GM13977 (cell line): Measurements from ENCODE around the gene TMED10.
A peak's percentile ranks its signal among the peaks of the same experiment; 100 is the strongest.

Experiments used
- DNase-seq: peaks from one replicate; pipeline ENCODE4 v3.0.0; 2012; ENCODE audit warnings: low spot score
- CTCF ChIP-seq: IDR thresholded peaks from 2 replicates; pipeline ENCODE4 v1.5.1; 2012; ENCODE audit warnings: mild to moderate bottlenecking, control low read depth; ENCODE audit not compliant: insufficient read depth; ENCODE audit errors: extremely low read depth, missing control alignments
- in situ Hi-C: fragments of 300-500 bp; cut with MboI; formaldehyde crosslinking; loops from one replicate; pipeline ENCODE4 v1.12.0; 2022; ENCODE audit warnings: low sequenced_read_pairs, low pct_unique_long_range_greater_than_20kb, mixed read lengths, inconsistent platforms; ENCODE audit not compliant: unreplicated experiment

Gene TMED10

GRCh38 chr14:75139185-75139584, 37.2 kb downstream of the TMED10 start:
- no peak for DNase-seq
- in situ Hi-C loops = loop anchor here (25.0 kb wide), 1 partner anchor 348 kb away; no protein-coding TSS in a partner anchor
- no peak for TF ChIP-seq CTCF

GRCh38 chr14:75138492-75138891, 37.9 kb downstream of the TMED10 start:
- no peak for DNase-seq
- in situ Hi-C loops = loop anchor here (25.0 kb wide), 1 partner anchor 349 kb away; no protein-coding TSS in a partner anchor

DNA sequence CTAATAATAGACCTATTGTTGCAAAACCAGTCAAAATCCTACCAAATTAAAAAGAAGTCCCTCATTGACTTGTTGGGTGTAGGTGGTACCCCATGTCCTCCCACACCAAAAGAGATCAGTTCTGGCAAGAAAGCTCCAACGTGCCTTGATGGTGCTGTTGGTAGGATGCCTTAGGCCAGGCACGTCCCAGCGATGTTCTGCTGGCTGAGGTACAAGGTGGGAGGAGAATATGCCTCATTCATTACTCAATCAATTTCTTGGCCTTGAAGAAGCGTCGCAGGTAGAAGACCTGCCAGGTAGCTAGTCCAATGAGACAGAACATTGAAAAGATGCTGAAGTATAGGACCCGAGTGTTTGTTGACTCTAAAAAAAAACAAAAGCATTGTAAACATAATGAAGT, 41.8 kb downstream of the TMED10 start:
- DNase-seq = no peak
- TF ChIP-seq CTCF = no peak
- in situ Hi-C loops = loop anchor here (5.0 to 25.0 kb wide), 2 partner anchors 168 to 353 kb away; no protein-coding TSS in a partner anchor

More at GRCh38 chr14:75138492-75138891, 37.9 kb downstream of the TMED10 start:
- TF ChIP-seq CTCF = no peak

DNA sequence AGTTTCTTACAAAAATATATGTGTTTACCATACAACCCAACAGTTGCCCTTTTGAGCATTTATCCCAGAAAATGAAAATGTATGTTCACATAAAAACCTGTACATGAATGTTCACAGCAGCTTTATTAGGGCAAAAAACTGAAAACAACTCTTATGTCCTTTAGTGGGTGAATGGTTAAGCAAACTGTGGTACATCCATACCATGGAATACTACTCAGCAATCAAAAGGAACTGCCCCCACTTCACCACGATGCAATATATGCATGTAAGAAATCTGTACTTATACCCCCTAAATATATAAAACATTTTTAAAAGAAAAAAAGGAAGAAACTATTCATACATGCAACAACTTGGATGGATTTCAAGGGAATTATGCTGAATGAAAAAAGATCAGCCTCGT, 42.8 kb downstream of the TMED10 start:
- in situ Hi-C loops = loop anchor here (5.0 to 25.0 kb wide), 2 partner anchors 169 to 354 kb away; no protein-coding TSS in a partner anchor
- DNase-seq = no peak
- TF ChIP-seq CTCF = no peak

DNA sequence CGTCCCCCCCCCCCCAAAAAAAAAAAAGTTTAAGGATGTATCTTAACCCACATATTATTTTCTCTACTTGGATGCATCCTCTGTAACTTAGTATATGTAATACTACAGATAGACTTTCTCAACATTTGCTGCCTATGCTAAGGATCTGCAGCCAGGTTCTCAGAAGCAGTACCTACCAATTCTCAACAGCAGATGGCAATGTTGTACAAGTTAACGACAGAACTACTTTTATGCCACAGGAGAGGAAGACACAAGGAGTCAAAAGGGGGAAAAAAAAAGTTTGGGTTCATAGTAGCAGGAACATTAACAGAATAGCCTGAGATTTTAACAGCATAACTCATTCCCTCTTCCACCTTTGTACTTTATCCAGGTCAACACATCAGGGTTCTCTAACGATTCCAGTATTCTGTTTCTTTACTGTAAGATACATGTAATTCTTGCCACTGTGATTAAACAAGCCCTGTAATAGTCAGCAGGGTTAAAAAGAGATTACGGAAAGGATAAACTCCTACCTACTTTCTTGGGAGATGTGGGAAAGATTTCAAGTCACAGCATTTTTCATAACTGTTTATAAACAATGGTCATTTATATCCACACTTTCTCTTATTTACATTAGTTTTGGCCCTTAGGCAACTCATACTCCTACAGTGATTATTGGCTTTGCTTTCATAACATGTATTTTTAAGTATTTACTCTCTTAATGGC, 43.9 kb downstream of the TMED10 start:
- DNase-seq = peak; percentile 43
- TF ChIP-seq CTCF = peak; percentile 79
- in situ Hi-C loops = loop anchor here (5.0 to 25.0 kb wide), 2 partner anchors 170 to 355 kb away; no protein-coding TSS in a partner anchor

- no peak for TF ChIP-seq CTCF
- in situ Hi-C loops = loop anchor here (25.0 kb wide), 1 partner anchor 359 kb away; no protein-coding TSS in a partner anchor
- no peak for DNase-seq
Measured at GRCh38 chr14:75128596-75128990, 47.8 kb downstream of the TMED10 start.
